SHP77 (cell line): ENCODE results near the gene SALL3.
A peak's percentile ranks its signal among the peaks of the same experiment; 100 is the strongest.

ENCODE experiments used
- DNase-seq, 2 experiments: peaks; one replicate each; lab custom pipeline; 2025; lab: John Stamatoyannopoulos, UW

SALL3 gene

GRCh38 chr18:79006106-79006795, 26.6 kb downstream of the SALL3 start:
- no peak for DNase-seq

- DNase-seq: no peak
Observed at GRCh38 chr18:79007440-79007839, 27.8 kb downstream of the SALL3 start.

- no peak for DNase-seq
Observed at GRCh38 chr18:79008356-79008940, 28.8 kb downstream of the SALL3 start.

GRCh38 chr18:79010802-79011201, 31.2 kb downstream of the SALL3 start:
- no peak for DNase-seq

- DNase-seq: no peak
Observed at GRCh38 chr18:79011300-79011870, 31.8 kb downstream of the SALL3 start.

GRCh38 chr18:79013869-79014268, 34.3 kb downstream of the SALL3 start:
- no peak for DNase-seq

GRCh38 chr18:79018911-79019310, 39.3 kb downstream of the SALL3 start:
- DNase-seq: no peak

- DNase-seq: no peak
Observed at GRCh38 chr18:79019881-79020280, 40.3 kb downstream of the SALL3 start.

GRCh38 chr18:79022603-79023002, 43.0 kb downstream of the SALL3 start:
- no peak for DNase-seq

- DNase-seq: no peak
Observed at GRCh38 chr18:79026491-79026890, 46.9 kb downstream of the SALL3 start.

- DNase-seq: no peak
Observed at GRCh38 chr18:79030680-79031079, 51.1 kb downstream of the SALL3 start.

GRCh38 chr18:79042276-79042675, 62.7 kb downstream of the SALL3 start:
- DNase-seq: no peak

- DNase-seq: no peak
Observed at GRCh38 chr18:79043288-79043687, 63.7 kb downstream of the SALL3 start.

GRCh38 chr18:79046522-79046921, 66.9 kb downstream of the SALL3 start:
- peak in 1 of 2 experiments; percentile 35 for DNase-seq

- DNase-seq: no peak
Observed at GRCh38 chr18:79047556-79048244, 68.1 kb downstream of the SALL3 start.

- no peak for DNase-seq
Observed at GRCh38 chr18:79048245-79048632, 68.6 kb downstream of the SALL3 start.

GRCh38 chr18:79049506-79049905, 69.9 kb downstream of the SALL3 start:
- no peak for DNase-seq
